Kidney epithelial cell (primary cell): Measurements from ENCODE around the gene TMPRSS13. TPM values are rescaled to one million over a fixed set of nuclear protein-coding genes. Genes with fewer than 3 reads are reported as not detected.
"Not testable (repeated sequence)": the region's sequence is repeated elsewhere in the genome, so short reads cannot be mapped to it uniquely, and the experiment has no call there.

Experiments used
- DNase-seq: peaks from one replicate; pipeline ENCODE4 v3.0.0-alpha.2; 2010; ENCODE audit warnings: low read depth
- H3K27me3 ChIP-seq: 2 replicates; pipeline ENCODE4 v1.6.0; 2011; ENCODE audit warnings: low read length; ENCODE audit not compliant: control insufficient read depth, insufficient read depth
- H3K36me3 ChIP-seq: 2 replicates; pipeline ENCODE4 v1.5.1; 2011; ENCODE audit warnings: low read length; ENCODE audit not compliant: control insufficient read depth, insufficient read depth
- H3K4me3 ChIP-seq: 2 replicates; pipeline ENCODE4 v1.5.1; 2011; ENCODE audit warnings: low read depth, mild to moderate bottlenecking, control low read depth, low read length
- CTCF ChIP-seq: IDR thresholded peaks from 2 replicates; pipeline ENCODE4 v1.5.1; 2011; ENCODE audit warnings: mild to moderate bottlenecking, moderate library complexity, low read length, control low read depth, inconsistent platforms; ENCODE audit not compliant: insufficient read depth, poor library complexity, severe bottlenecking
- total RNA-seq: library from RNA; depleted of rRNA; stranded (reverse); fragments of >200 nt; gene quantifications from 2 replicates; pipeline ENCODE4 v1.2.3, GENCODE V29; 2015

Gene TMPRSS13
- 1.6 TPM in 1 of 2 replicates, not detected in the other for total RNA-seq

GRCh38 chr11:117929142-117929915 is at the start of gene TMPRSS13:
TMPRSS13 (minus strand) TSS chr11:117929402; CDS start chr11:117929307, 95 bp downstream.
- Histone ChIP-seq H3K27me3 (no peaks in the 10 kb centered on the region), H3K36me3 (no peaks in the 10 kb centered on the region), H3K4me3 (no peak within 1 kb of the TSS)
- TF ChIP-seq CTCF, result no peak
- DNase-seq, result no peak

GRCh38 chr11:117978991-117979390 is 49.8 kb upstream of the TMPRSS13 start:
- Histone ChIP-seq H3K36me3 (no peaks in the 10 kb centered on the region), H3K4me3 (no peak overlapping the region), H3K27me3 (no peaks in the 10 kb centered on the region)
- TF ChIP-seq CTCF, result no peak
- no peak for DNase-seq

- H3K4me3 ChIP-seq, DNase-seq, H3K36me3 ChIP-seq, H3K27me3 ChIP-seq: not testable (repeated sequence)
Measured at GRCh38 chr11:117978291-117978910, 49.2 kb upstream of the TMPRSS13 start.

- not testable (repeated sequence) for H3K36me3 ChIP-seq, DNase-seq, H3K4me3 ChIP-seq, H3K27me3 ChIP-seq
Measured at GRCh38 chr11:117977612-117978264, 48.5 kb upstream of the TMPRSS13 start.

- Histone ChIP-seq H3K27me3 (no peaks in the 10 kb centered on the region), H3K4me3 (no peak overlapping the region), H3K36me3 (no peaks in the 10 kb centered on the region)
- DNase-seq, result no peak
- TF ChIP-seq CTCF, result no peak
Measured at GRCh38 chr11:117977029-117977428, 47.8 kb upstream of the TMPRSS13 start.

- Histone ChIP-seq H3K27me3 (no peaks in the 10 kb centered on the region), H3K36me3 (no peaks in the 10 kb centered on the region), H3K4me3 (no peak overlapping the region)
- no peak for TF ChIP-seq CTCF
- DNase-seq, result no peak
Measured at GRCh38 chr11:117976445-117976844, 47.2 kb upstream of the TMPRSS13 start.
